Central memory CD8-positive, alpha-beta T cell (primary cell): ENCODE measurements around the gene AHDC1.

Source experiments
- ATAC-seq: fragments of 150-1000 bp; cut with Tn5 transposase; replicated peaks from 2 replicates; pipeline ENCODE4 v1.10.0; 2022; ENCODE audit warnings: mild to moderate bottlenecking, moderate FRiP score, moderate number of reproducible peaks; ENCODE audit not compliant: poor library complexity, severe bottlenecking; ENCODE audit errors: extremely low read depth
- DNase-seq, 2 donors: peaks; one replicate each; pipeline ENCODE4 v3.0.0; 2021; ENCODE audit warnings: low spot score in 2 of 2
- H3K27ac Mint-ChIP-seq: one replicate; pipeline ENCODE4 v1.8.0; 2022; ENCODE audit warnings: low read depth, mild to moderate bottlenecking, moderate library complexity, mixed read lengths
- H3K27me3 Mint-ChIP-seq: one replicate; pipeline ENCODE4 v1.8.0; 2022; ENCODE audit warnings: mixed read lengths
- H3K36me3 Mint-ChIP-seq: one replicate; pipeline ENCODE4 v1.8.0; 2022; ENCODE audit warnings: mild to moderate bottlenecking, moderate library complexity, mixed read lengths; ENCODE audit not compliant: insufficient read depth
- H3K4me1 Mint-ChIP-seq: one replicate; pipeline ENCODE4 v1.8.0; 2022; ENCODE audit warnings: mixed read lengths
- H3K4me3 Mint-ChIP-seq: one replicate; pipeline ENCODE4 v1.8.0; 2022; ENCODE audit warnings: mild to moderate bottlenecking, moderate library complexity, mixed read lengths
- H3K9me3 Mint-ChIP-seq: one replicate; pipeline ENCODE4 v1.8.0; 2022; ENCODE audit warnings: mixed read lengths

Gene AHDC1

DNA sequence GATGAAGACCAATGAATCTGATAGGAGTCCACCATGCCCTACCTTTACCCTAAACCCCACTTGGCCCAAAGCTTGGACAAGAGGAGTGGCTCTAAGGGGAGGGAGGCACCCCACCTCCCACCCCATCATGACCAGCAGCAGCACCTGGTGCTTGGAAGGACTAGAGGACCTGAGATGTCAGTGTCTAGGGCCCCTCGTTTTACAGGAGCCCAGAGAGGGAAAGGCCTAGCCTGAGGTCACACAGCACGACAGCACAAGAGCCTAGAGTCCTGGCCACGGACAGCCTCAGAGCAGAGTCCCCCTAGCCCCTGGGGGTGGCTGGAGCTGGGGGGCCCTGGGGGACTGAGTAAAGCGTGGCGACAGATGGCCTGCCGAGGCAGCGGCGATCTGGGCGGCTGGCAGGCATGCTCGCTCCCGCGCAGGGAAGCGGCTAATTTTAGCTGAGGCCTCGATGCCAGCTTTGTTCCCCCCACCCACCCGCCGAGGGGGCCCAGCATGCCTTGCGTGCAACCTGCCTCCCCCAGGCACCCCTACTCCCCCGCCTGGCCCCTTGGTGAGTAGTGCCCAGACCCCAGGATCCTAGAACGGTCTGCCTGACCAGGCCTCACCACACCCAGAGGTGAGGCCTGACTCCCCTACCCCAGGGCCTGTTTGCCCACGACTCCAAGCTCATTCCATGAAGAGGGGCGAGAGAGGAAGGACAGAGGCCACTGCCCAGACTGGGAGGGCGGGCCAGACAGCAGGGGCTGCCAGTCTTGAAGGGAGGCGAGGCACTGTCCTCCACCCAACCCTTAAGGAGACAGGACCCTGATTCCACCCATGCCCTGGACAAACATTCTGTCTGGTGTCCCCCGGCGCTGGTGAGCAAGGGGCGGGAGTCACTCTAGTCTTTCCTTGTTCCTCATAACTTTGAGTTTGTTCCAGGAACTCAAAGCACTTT lies 39.0 kb downstream of the AHDC1 start:
- DNase-seq (no peak), ATAC-seq (no peak)
- Mint-ChIP-seq H3K27ac (no peak overlapping the region), H3K9me3 (no peaks in the 10 kb centered on the region), H3K4me1 (peaks cover 54% of the 10 kb centered on the region), H3K4me3 (no peak overlapping the region), H3K27me3 (no peaks in the 10 kb centered on the region), H3K36me3 (peaks cover 2% of the 10 kb centered on the region)

DNA sequence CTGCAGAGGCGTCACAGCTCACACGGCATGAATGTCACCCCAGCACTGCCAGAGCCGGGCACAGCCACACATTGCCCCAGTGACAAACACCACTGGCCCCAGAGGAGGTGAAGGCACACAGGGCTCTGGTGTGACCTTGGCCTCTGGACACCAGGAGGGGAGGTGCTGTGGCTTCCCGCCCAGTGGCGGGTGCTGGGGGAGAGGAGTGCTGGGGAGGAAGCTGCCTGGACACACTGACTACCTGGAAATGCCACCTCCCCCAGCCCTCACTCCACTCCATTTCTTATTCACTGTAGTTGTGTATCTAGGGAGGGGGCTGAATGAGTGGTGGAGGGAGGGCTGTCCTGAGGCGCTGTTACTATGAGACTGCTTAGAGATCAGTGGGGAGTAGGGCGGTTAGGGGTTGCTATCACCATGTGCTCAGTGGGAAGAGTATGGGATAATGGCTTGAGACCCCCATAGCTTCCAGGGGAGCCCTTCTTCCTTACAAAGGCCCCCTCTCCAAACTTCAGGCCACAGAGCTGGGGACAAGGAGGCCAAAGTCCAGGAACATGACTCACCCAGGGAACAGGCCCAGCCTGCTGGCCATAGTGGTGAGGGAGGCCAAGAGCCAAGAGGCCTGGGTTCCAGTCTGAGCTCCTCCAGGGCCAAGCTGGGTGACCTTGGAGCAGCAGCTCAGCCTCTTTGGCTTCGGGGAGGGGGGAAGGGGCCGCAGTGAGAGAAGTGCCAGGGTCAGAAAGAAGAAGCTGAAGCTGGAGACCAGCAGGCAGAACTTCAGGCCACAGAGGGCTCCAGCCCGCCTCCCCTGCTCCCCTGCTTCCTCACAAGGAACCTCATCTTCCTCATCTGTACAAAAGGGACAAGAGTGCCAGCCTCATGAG lies 40.1 kb downstream of the AHDC1 start:
- Mint-ChIP-seq H3K4me3 (no peak overlapping the region), H3K36me3 (peaks cover 2% of the 10 kb centered on the region), H3K4me1 (peaks cover 51% of the 10 kb centered on the region), H3K27me3 (no peaks in the 10 kb centered on the region), H3K27ac (no peak overlapping the region), H3K9me3 (no peaks in the 10 kb centered on the region)
- DNase-seq (no peak), ATAC-seq (no peak)

DNA sequence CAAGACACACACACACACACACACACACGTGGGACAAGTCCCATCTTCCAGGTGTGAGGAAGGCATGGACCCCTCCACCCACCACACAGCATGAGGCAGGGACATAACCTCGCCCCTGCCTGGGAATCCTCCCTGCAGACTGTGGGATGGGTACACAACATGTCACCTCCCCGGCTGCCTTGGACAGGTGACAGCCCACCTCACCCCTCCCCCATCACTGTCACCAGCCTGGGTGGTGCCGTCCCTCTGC lies 40.7 kb downstream of the AHDC1 start:
- DNase-seq: no peak
- Mint-ChIP-seq H3K4me3 (no peak overlapping the region), H3K9me3 (no peaks in the 10 kb centered on the region), H3K27ac (no peak overlapping the region), H3K27me3 (no peaks in the 10 kb centered on the region), H3K36me3 (peaks cover 2% of the 10 kb centered on the region), H3K4me1 (peaks cover 49% of the 10 kb centered on the region)
- no peak for ATAC-seq

DNA sequence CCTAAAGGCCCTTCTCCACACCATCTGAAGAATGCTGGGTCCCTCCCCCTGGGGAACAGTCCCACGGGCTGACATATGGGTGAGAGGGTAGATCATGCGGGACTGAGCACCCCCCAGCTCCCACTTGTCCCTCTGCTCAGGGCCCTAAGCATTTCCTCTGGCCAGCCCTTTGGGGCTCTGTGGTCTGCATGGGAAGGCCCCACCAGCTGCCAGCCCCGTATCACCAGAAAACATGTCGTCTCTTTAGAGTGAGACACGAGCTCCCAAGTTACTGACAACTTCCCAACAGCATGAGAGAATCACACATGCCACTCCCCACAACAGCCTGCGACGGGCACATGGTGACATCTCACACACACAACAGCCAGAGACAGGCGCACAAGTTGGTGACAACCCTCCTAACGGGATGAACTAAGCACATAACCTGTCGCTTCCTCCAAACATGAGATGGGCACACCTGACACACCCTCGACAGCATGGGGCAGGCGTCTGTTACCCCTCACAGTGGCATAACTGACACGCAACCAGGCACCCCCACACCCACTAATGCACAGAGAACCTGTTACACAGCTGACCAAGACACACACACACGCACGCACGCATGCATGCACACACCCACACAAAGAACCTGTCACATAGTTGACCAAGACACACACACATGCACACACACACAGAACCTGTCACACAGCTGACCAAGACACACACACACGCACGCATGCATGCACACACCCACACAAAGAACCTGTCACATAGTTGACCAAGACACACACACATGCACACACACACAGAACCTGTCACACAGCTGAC lies 41.2 kb downstream of the AHDC1 start:
- Mint-ChIP-seq H3K27me3 (no peaks in the 10 kb centered on the region), H3K27ac (no peak overlapping the region), H3K36me3 (no peaks in the 10 kb centered on the region), H3K9me3 (no peaks in the 10 kb centered on the region), H3K4me3 (no peak overlapping the region), H3K4me1 (peaks cover 45% of the 10 kb centered on the region)
- DNase-seq (no peak), ATAC-seq (no peak)

DNA sequence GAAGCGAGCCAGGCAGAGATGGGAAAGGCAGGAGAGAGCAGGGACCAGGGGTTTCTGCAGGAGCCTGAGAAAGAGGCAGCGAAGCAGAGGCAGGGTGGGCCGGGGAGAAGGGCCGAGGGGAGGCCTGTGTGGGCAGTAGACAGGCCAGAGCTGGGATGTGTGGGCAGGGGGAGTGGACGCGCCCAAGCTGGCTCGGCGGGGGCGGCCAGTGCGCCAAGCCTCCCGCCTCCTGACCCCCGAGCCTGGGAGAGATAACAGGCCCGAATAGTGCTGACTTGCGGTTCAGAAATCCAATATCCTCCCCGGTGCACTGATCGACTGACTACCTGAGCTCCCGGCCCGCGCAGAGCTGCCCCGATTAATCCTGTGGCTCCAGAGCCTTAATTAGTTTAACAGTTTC lies 41.9 kb downstream of the AHDC1 start:
- no peaks in the 10 kb centered on the region for H3K36me3 Mint-ChIP-seq
- no peaks in the 10 kb centered on the region for H3K9me3 Mint-ChIP-seq
- H3K4me1 Mint-ChIP-seq: peaks cover 48% of the 10 kb centered on the region
- H3K27ac Mint-ChIP-seq: peak overlapping the region; percentile 2
- H3K27me3 Mint-ChIP-seq: no peaks in the 10 kb centered on the region
- no peak for DNase-seq
- no peak for ATAC-seq
- H3K4me3 Mint-ChIP-seq: no peak overlapping the region

DNA sequence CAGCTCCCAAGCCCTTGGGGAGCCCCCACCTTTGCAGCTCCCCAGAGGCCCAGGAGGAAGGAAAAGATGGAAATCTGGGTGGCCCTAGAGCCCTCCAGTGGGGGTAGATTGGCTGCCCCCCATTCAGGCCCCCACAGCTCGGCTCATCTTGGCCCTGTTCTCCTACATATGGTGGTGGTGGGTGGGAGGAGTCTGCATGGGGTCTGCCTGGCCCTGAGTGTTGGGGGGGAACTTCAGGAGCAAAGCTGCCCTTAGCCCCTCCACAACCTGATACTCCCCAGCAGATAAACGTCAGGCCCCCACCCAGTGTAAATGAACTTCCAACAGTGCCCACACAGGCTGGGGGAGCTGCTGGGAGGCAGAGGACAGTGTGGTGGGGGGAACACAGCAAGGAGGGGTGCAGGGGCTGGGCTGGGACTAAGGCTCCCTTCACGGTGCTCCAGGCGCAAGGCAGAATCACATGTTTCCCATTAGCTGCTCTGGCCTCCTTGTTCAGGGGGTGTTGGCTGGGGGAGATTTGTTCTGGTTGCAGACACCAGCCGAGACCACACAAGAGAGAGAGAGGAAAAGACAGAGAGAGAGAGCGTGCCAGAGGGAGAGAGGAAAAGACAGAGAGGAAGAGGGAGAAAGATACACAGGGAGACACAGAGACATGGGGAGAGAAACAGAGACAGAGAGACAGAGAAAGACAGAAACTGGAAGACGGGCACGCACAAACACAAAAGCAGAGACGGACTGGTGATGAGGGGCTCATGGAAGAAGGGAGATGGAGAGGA lies 42.6 kb downstream of the AHDC1 start:
- H3K9me3 Mint-ChIP-seq: no peaks in the 10 kb centered on the region
- H3K4me3 Mint-ChIP-seq: no peak overlapping the region
- H3K27ac Mint-ChIP-seq: peak overlapping the region; percentile 2
- H3K36me3 Mint-ChIP-seq: peaks cover 1% of the 10 kb centered on the region
- no peaks in the 10 kb centered on the region for H3K27me3 Mint-ChIP-seq
- no peak for ATAC-seq
- DNase-seq: no peak
- H3K4me1 Mint-ChIP-seq: peaks cover 53% of the 10 kb centered on the region

DNA sequence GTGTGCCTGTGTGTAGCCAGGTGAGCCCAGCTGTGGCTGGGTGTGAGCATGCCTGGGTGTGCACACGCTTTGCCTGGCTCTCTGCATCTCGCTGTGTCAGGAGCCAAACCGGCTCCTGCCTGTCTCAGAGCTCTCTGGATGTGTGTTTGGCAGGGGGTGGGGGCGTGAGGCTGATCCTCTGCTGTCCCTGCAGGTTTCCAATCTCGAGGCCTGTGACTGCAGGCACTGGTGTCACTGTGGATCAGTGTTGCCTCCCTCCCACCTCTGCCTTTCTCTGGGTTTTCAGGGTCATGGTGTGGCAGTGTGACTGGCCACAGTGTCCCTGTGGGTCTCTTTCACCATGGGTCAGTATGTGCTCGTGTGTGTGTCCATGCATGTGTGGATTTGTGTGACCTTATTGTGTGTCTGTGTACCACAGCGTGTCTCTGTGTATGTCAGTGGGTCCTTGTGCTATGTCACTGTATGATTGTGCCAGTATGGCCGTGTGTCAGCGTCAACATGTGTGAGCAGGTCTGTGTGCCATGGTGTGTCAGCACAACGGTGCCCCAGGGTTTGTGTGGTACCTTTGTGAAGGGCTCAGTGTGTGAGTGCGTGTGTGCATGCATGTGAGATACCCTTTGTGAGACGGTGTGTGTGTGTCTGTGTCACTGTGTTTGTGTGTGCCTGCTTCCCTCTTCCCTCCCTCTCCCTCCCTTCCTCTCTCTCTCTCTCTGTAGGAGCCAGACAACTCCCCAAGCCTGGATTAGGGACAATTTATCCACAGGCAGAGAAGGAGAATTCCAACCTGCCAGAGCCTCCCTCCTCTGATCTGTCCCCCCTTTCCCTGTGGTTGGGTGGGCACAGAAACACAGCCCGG lies 43.4 kb downstream of the AHDC1 start:
- Mint-ChIP-seq H3K36me3 (peaks cover 1% of the 10 kb centered on the region), H3K27ac (peak overlapping the region; percentile 54), H3K4me1 (peaks cover 52% of the 10 kb centered on the region), H3K27me3 (no peaks in the 10 kb centered on the region), H3K4me3 (no peak overlapping the region), H3K9me3 (no peaks in the 10 kb centered on the region)
- DNase-seq (no peak), ATAC-seq (no peak)

DNA sequence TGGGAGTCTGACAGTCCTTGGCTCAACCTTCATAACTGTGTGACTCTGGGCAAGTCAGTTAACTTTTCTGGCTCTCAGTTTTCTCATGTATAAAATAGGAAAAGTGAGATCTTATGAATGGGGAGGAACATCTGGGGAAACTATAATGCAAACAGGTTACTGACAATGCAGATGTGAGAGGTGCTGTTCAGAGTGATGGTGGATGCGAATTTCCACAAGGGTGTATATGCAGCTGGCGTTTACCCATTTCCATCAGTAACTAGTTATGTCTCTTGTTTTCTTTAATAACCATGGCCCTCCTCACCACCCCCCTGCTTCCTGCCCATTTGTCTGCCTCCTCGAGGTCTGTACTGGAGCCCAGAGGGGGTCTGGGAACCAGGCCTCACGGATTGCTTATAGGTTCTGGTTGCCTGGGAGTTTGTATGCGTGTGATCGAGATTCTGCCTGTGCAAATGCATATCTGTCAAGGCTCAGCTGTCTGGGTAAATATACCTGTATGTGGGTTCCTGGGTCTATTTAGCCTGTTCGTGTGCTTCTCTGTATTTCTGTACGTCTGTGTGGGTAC lies 44.4 kb downstream of the AHDC1 start:
- H3K27ac Mint-ChIP-seq: peak overlapping the region; percentile 54
- H3K4me3 Mint-ChIP-seq: no peak overlapping the region
- ATAC-seq (no peak), DNase-seq (no peak)
- no peaks in the 10 kb centered on the region for H3K27me3 Mint-ChIP-seq
- no peaks in the 10 kb centered on the region for H3K9me3 Mint-ChIP-seq
- H3K36me3 Mint-ChIP-seq: peaks cover 1% of the 10 kb centered on the region
- peaks cover 51% of the 10 kb centered on the region for H3K4me1 Mint-ChIP-seq

DNA sequence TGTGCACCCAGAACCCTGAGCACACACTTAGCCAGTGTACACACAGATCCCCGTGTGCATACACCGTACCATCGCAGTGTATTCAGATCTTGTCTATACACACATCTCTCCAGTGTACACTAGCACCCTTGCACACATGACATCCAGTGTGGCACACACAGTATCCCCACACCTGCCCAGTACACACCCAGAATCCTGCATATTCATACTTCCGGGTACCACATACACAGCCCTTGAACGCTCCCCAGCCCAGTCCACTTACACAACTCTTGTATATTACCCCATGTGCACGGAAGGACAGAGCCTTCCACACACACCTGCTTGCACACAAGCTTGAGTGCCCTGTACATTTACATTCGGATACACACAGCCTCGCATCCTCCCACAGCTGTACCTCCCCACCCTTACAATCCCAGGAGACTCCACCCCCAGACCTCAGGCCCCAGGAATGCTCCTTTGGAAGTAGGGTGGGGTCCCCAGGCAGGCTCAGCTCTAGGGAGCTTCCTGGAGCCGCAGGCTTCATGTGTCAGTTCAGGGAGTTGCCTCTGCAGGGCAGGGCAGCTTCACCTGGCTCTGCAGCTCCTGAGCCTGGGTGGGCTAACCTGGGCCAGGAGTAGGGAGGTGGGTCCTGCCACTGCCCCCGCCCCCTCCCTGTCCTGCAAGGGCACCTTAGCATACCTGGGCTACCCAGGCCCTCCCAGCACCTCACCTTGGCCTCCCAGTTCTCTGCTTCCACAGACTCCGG lies 46.2 kb downstream of the AHDC1 start:
- Mint-ChIP-seq H3K27me3 (no peaks in the 10 kb centered on the region), H3K4me3 (no peak overlapping the region)

DNA sequence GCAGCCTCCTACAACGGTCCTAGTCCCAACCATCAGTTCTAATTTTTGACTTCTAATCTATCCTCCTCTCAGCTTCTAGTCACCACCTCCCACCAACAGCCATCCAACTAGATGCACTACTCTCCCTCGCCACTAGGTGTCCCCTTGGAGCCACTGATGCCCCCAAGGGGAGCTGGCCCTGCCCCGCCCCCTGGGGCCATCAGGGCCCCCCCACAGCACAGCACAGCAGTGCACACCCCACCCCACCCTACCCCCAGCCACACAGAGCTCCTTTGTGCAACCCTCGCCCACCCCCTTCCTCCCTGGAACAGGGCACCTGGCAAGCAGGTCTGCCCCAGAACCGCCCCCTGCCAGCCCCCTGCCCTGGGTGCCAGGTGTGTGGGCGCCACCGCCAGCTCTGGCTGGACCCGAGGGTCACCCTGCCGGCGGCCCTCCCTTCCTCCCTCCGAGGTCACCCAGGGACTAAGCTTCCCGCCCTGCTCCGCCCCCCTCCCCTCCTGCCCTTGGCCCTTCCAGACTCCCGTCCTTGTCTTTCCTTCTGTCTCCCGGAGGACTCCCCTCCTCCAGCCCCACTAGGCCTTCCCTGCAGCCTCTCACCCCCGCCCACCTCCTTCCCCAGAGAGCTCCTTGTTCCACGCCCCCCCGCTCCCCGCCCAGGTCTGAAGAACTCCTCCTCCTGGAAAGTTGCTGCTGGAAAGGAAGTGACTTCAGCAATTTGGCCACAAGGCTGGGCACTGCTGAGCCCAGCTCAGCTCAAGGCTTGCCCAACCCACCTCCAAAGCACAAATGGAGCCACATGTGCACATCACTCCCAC lies 47.0 kb downstream of the AHDC1 start:
- H3K27ac Mint-ChIP-seq: peak overlapping the region; percentile 68
- H3K9me3 Mint-ChIP-seq: no peaks in the 10 kb centered on the region
- H3K36me3 Mint-ChIP-seq: peaks cover 4% of the 10 kb centered on the region
- DNase-seq: peak; percentile 64 to 69
- no peak for ATAC-seq
- peaks cover 45% of the 10 kb centered on the region for H3K4me1 Mint-ChIP-seq
- H3K4me3 Mint-ChIP-seq: no peak overlapping the region
- no peaks in the 10 kb centered on the region for H3K27me3 Mint-ChIP-seq

More for the DNA sequence above, 46.2 kb downstream of the AHDC1 start:
- H3K27ac Mint-ChIP-seq: no peak overlapping the region
- DNase-seq (no peak), ATAC-seq (no peak)
- no peaks in the 10 kb centered on the region for H3K9me3 Mint-ChIP-seq
- H3K4me1 Mint-ChIP-seq: peaks cover 45% of the 10 kb centered on the region
- H3K36me3 Mint-ChIP-seq: peaks cover 1% of the 10 kb centered on the region
